ENCODE results near the gene CACUL1. TPM values are rescaled to one million over a fixed set of nuclear protein-coding genes. Genes with fewer than 3 reads are reported as not detected.

CACUL1 gene
- total and polyA plus RNA-seq, 2 donors from 2014 or later = 5.3 to 39.3 TPM

GRCh38 chr10:118742782-118743181 lies 12.0 kb downstream of the CACUL1 start:
- TF ChIP-seq, protein P1, sequence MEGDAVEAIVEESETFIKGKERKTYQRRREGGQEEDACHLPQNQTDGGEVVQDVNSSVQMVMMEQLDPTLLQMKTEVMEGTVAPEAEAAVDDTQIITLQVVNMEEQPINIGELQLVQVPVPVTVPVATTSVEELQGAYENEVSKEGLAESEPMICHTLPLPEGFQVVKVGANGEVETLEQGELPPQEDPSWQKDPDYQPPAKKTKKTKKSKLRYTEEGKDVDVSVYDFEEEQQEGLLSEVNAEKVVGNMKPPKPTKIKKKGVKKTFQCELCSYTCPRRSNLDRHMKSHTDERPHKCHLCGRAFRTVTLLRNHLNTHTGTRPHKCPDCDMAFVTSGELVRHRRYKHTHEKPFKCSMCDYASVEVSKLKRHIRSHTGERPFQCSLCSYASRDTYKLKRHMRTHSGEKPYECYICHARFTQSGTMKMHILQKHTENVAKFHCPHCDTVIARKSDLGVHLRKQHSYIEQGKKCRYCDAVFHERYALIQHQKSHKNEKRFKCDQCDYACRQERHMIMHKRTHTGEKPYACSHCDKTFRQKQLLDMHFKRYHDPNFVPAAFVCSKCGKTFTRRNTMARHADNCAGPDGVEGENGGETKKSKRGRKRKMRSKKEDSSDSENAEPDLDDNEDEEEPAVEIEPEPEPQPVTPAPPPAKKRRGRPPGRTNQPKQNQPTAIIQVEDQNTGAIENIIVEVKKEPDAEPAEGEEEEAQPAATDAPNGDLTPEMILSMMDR (IDR thresholded peaks at IDR 0.05; ENCODE audit: borderline replicate concordance, extremely low read depth, insufficient read depth) = no peak
- intact Hi-C loops (cut with DNase I) = no loop called here
- H3K9me3 ChIP-seq (ENCODE audit: control insufficient read depth in 2 of 3, insufficient read depth in 1 of 3, low read length in 3 of 3) = no peaks in the 10 kb centered on the region
- no peaks in the 10 kb centered on the region for H3K36me3 ChIP-seq (ENCODE audit: control insufficient read depth in 2 of 3, insufficient read depth in 3 of 3, low read length in 3 of 3)
- peaks cover 0 to 11% (median 0%) of the 10 kb centered on the region in 3 donors for H3K4me1 ChIP-seq (ENCODE audit: control insufficient read depth in 2 of 3, insufficient read depth in 2 of 3, low read depth in 1 of 3, low read length in 3 of 3)
- no peaks in the 10 kb centered on the region for H3K27me3 ChIP-seq (ENCODE audit: control insufficient read depth, insufficient read depth, low read length)
- FAIRE-seq = no peak
- no peak for DNase-seq
- H3K27ac ChIP-seq (ENCODE audit: low read depth in 2 of 2, low read length in 2 of 2) = no peak overlapping the region
- H3K9ac ChIP-seq (ENCODE audit: low read length in 3 of 3) = no peak overlapping the region
- H3K4me3 ChIP-seq (ENCODE audit: low read length in 3 of 3) = no peak overlapping the region

DNA sequence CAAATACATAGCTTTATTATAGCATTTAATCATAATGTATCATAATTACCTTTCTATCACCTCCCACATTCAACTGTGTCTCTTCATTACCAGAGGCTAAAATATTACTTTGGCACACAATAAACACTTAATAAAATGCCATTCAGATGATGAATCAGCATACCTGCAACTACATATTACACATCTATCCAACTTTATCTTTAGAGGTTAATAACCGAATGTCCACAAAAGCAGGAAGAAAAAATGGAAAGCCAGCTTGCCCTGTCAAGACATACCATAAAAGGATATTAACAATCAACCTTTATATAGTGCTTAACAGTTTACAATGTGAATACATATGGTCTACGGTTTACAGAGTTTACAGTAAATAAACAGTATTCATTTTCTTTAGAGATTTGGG lies 12.7 kb downstream of the CACUL1 start:
- no peak overlapping the region for H3K9ac ChIP-seq (ENCODE audit: low read length in 3 of 3)
- intact Hi-C loops (cut with DNase I) = no loop called here
- FAIRE-seq (no peak), DNase-seq (no peak)
- H3K27ac ChIP-seq (ENCODE audit: low read depth in 2 of 2, low read length in 2 of 2) = no peak overlapping the region
- no peaks in the 10 kb centered on the region for H3K9me3 ChIP-seq (ENCODE audit: control insufficient read depth in 2 of 3, insufficient read depth in 1 of 3, low read length in 3 of 3)
- TF ChIP-seq, protein P1 (IDR thresholded peaks at IDR 0.05; ENCODE audit: borderline replicate concordance, extremely low read depth, insufficient read depth) = no peak
- H3K36me3 ChIP-seq (ENCODE audit: control insufficient read depth in 2 of 3, insufficient read depth in 3 of 3, low read length in 3 of 3) = no peaks in the 10 kb centered on the region
- H3K4me3 ChIP-seq (ENCODE audit: low read length in 3 of 3) = no peak overlapping the region
- no peaks in the 10 kb centered on the region for H3K27me3 ChIP-seq (ENCODE audit: control insufficient read depth, insufficient read depth, low read length)
- peaks cover 0 to 11% (median 0%) of the 10 kb centered on the region in 3 donors for H3K4me1 ChIP-seq (ENCODE audit: control insufficient read depth in 2 of 3, insufficient read depth in 2 of 3, low read depth in 1 of 3, low read length in 3 of 3)

DNA sequence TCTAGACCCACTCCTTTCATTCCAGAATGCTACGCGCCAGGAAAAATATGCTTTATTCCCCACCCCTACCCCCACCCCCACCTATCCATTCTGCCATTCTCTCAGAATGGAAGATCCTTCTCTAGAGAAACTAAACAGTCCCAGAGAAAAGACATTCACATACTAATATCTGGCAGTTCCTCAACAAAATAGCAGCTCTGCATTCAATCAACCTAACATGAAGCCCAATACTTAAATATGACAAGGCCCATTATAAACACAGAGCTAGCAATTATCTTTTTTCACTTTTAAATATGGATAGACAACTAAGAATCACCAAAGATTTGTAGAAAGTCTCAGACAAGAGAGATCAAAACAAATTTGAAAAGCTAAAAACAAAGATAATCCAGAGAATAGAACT lies 16.4 kb downstream of the CACUL1 start:
- TF ChIP-seq, protein P1 (IDR thresholded peaks at IDR 0.05; ENCODE audit: borderline replicate concordance, extremely low read depth, insufficient read depth) = no peak
- no peak overlapping the region for H3K9ac ChIP-seq (ENCODE audit: low read length in 3 of 3)
- no peaks in the 10 kb centered on the region for H3K27me3 ChIP-seq (ENCODE audit: control insufficient read depth, insufficient read depth, low read length)
- H3K27ac ChIP-seq (ENCODE audit: low read depth in 2 of 2, low read length in 2 of 2) = no peak overlapping the region
- H3K36me3 ChIP-seq (ENCODE audit: control insufficient read depth in 2 of 3, insufficient read depth in 3 of 3, low read length in 3 of 3) = no peaks in the 10 kb centered on the region
- no peaks in the 10 kb centered on the region for H3K9me3 ChIP-seq (ENCODE audit: control insufficient read depth in 2 of 3, insufficient read depth in 1 of 3, low read length in 3 of 3)
- peaks cover 0 to 17% (median 7%) of the 10 kb centered on the region in 3 donors for H3K4me1 ChIP-seq (ENCODE audit: control insufficient read depth in 2 of 3, insufficient read depth in 2 of 3, low read depth in 1 of 3, low read length in 3 of 3)
- intact Hi-C loops (cut with DNase I) = no loop called here
- H3K4me3 ChIP-seq (ENCODE audit: low read length in 3 of 3) = no peak overlapping the region
- DNase-seq (no peak), FAIRE-seq (no peak)
